Activated CD4-positive, alpha-beta T cell treated with anti-CD3 and anti-CD28 coated beads, Interleukin-2, amount 10 ng/mL, durations not matched to agents 7 days and 5 days (primary cell): ENCODE measurements around the gene KIF11. TPM values are rescaled to one million over a fixed set of nuclear protein-coding genes. Genes with fewer than 3 reads are reported as not detected.
"Not testable (repeated sequence)": the region's sequence is repeated elsewhere in the genome, so short reads cannot be mapped to it uniquely, and the experiment has no call there.

Source experiments
- CTCF ChIA-PET: fragments of 350-600 bp; sonication (Branson Sonifier 250); formaldehyde crosslinking; loops from one replicate; lab custom pipeline; 2021; ENCODE audit warnings: antibody characterized with exemption; lab: Charles Lee
- POLR2A ChIA-PET: fragments of 350-600 bp; sonication (Branson Sonifier 250); formaldehyde crosslinking; loops from one replicate; lab custom pipeline; 2021; ENCODE audit warnings: antibody characterized with exemption; lab: Charles Lee
- DNase-seq: peaks from one replicate; pipeline ENCODE4 v3.0.0-alpha.2; 2020
- H3K27ac Mint-ChIP-seq: one replicate; pipeline ENCODE4 v1.8.0; 2021; ENCODE audit warnings: mild to moderate bottlenecking, moderate library complexity, mixed read lengths
- H3K27me3 Mint-ChIP-seq: one replicate; pipeline ENCODE4 v1.8.0; 2021; ENCODE audit warnings: mixed read lengths
- H3K36me3 Mint-ChIP-seq: one replicate; pipeline ENCODE4 v1.8.0; 2021; ENCODE audit warnings: low read depth, mixed read lengths
- H3K4me1 Mint-ChIP-seq: one replicate; pipeline ENCODE4 v1.8.0; 2021; ENCODE audit warnings: mixed read lengths
- H3K4me3 Mint-ChIP-seq: one replicate; pipeline ENCODE4 v1.8.0; 2021; ENCODE audit warnings: mild to moderate bottlenecking, moderate library complexity, mixed read lengths
- H3K9me3 Mint-ChIP-seq: one replicate; pipeline ENCODE4 v1.8.0; 2021; ENCODE audit warnings: mixed read lengths
- total RNA-seq, 2 experiments: library from RNA; stranded (reverse); gene quantifications; one replicate each; pipeline ENCODE4 v1.2.3, GENCODE V29; 2021

The KIF11 gene
- total RNA-seq, 2 experiments from 2014 or later = 89.8 to 105 TPM

DNA sequence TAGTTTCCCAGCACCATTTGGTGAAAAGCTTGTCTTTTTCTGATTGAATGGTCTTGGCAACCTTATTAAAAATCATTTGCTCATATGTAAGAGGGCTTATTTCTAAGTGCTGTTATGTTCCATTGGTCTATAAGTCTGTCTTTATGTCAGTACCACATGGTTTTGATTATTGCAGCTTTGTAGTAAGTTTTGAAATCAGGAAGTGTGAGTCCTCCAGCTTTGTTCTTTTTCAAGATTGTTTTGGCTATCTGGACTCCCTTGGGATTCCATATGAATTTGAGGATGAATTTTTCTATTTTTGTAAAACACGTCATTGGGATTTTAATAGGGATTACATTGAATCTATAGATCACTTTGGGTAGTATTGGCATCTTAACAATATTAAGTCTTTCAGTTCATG, 5.4 kb downstream of the KIF11 start:
- Mint-ChIP-seq H3K4me3 (no peak overlapping the region), H3K9me3 (no peaks in the 10 kb centered on the region), H3K36me3 (peaks cover 54% of the 10 kb centered on the region), H3K27ac (peak overlapping the region; percentile 51), H3K4me1 (peaks cover 66% of the 10 kb centered on the region), H3K27me3 (no peaks in the 10 kb centered on the region)
- no peak for DNase-seq
- ChIA-PET POLR2A (no interaction called here), CTCF (interaction anchor here (1.1 kb wide), 1 partner anchor 24 kb away, joined by 4 read pairs; the partner anchor contains the start of gene IDE)

DNA sequence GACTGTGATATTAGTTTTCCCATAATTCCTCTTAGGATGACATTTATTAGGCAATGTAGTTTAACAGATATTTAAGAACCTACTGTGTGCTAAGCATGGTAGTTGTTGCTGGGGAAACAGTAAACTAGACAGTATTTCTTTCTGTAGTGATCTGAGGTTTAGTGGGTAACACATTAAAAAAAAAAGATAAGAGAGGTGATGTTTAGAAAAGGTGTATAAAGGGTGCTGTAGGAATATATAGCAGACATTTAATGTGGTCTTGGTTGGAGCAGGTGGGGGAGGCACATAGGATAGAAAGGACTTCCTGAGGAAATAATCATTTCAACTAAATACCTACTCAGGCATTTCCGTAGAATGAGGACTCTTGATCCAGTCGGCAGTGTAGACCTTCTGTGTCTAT, 11.9 kb downstream of the KIF11 start:
- ChIA-PET CTCF (no interaction called here), POLR2A (no interaction called here)
- Mint-ChIP-seq H3K36me3 (peaks cover 50% of the 10 kb centered on the region), H3K9me3 (no peaks in the 10 kb centered on the region), H3K27me3 (no peaks in the 10 kb centered on the region), H3K27ac (peak overlapping the region; percentile 63), H3K4me3 (no peak overlapping the region), H3K4me1 (peaks cover 51% of the 10 kb centered on the region)
- no peak for DNase-seq

DNA sequence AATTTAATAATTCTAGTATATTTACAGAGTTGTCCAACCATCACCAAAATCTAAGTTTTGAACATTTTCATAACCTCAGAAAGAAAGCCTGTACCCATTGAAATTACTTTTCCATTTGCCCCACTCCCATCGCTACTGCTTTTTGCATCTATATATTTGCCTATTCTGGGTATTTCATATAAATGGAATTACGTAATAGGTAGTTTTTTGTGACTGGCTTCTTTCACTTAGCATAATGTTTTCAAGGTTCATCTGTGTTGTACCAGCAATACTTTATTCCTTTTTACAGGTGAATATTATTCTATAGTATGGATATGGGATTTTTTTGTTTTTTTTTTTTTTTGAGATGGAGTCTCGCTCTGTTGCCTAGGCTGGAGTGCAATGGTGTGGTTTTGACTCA, 22.6 kb downstream of the KIF11 start:
- ChIA-PET CTCF (interaction anchor here (0.9 kb wide), 1 partner anchor 9 kb away, joined by 4 read pairs; no protein-coding TSS in a partner anchor), POLR2A (no interaction called here)
- Mint-ChIP-seq H3K4me1 (peaks cover 7% of the 10 kb centered on the region), H3K9me3 (no peaks in the 10 kb centered on the region), H3K36me3 (peaks cover 61% of the 10 kb centered on the region), H3K4me3 (no peak overlapping the region), H3K27ac (no peak overlapping the region), H3K27me3 (no peaks in the 10 kb centered on the region)
- no peak for DNase-seq

DNA sequence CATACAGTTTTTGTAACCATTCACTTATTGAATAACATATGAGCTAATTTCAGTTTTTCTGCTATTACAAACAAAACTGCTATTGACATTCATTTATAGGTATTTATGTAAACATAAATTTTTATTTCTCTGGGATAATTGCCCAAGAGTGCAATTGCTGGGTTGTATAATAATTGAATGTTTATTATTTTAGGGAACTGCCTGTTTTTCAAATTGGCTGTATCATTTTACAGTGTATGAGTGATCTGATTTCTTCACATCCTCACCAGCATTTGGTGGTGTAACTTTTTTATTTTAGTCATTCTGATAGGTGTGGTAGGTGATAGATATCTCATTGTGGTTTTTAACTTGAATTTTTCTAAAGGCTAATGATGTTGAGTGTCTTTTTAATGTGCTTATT, 26.4 kb downstream of the KIF11 start:
- Mint-ChIP-seq H3K4me1 (peaks cover 7% of the 10 kb centered on the region), H3K27me3 (no peaks in the 10 kb centered on the region), H3K27ac (no peak overlapping the region), H3K4me3 (no peak overlapping the region), H3K36me3 (peaks cover 75% of the 10 kb centered on the region), H3K9me3 (peaks cover 8% of the 10 kb centered on the region)
- ChIA-PET CTCF (interaction anchor here (0.7 kb wide), 1 partner anchor 538 kb away, joined by 3 read pairs; no protein-coding TSS in a partner anchor), POLR2A (no interaction called here)
- no peak for DNase-seq

DNA sequence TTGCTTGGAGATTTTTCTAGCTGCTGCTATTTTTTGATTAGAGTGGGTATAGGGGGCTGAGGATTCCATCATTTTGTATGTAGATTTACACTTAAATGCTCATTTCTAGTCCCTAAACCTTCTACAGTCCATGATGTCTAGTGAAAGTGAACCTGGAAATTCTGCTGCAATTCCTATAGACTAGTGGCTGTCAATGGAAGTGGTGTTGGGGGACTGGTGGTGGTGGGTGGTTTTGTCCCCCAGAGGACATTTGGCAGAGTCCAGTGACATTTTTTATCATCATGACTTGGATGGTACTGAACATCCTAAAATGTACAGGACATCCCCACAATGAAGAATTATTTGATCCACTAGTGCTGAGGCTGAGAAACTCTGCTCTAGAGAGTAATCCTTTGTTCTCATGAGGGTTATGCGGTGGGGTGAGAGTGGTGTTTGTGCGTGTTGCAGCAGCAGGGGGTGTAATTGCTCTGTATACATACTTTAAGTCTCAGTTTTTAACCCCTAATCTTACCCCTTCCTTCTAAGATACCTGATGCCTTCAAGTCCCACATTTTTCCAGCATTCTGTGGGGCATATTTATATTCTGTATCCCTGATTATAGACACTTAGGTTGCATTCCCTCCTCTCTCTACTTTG, 35.0 kb downstream of the KIF11 start:
- POLR2A ChIA-PET = no interaction called here
- Mint-ChIP-seq H3K27ac (no peak overlapping the region), H3K4me3 (no peak overlapping the region), H3K36me3 (peaks cover 69% of the 10 kb centered on the region), H3K27me3 (no peaks in the 10 kb centered on the region), H3K9me3 (peaks cover 4% of the 10 kb centered on the region), H3K4me1 (no peaks in the 10 kb centered on the region)
- CTCF ChIA-PET = no interaction called here
- no peak for DNase-seq

DNA sequence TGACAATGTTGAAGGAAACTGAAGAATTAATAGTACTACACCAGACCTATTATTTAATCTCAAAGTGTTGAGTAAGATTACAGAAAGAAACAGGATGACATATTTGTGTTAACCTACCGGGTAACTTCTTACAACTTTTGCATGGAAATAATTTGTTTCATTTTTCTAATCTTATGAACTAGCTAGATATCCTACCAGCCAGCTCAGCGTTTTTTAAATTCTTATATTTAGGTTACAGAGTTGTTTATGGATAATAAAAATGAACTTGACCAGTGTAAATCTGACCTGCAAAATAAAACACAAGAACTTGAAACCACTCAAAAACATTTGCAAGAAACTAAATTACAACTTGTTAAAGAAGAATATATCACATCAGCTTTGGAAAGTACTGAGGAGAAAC, 37.0 kb downstream of the KIF11 start:
- no peak for DNase-seq
- no peaks in the 10 kb centered on the region for H3K9me3 Mint-ChIP-seq
- H3K36me3 Mint-ChIP-seq = peaks cover 60% of the 10 kb centered on the region
- CTCF ChIA-PET = interaction anchor here (0.8 to 1.1 kb wide), 2 partner anchors 12 to 21 kb away, joined by 3 read pairs; no protein-coding TSS in a partner anchor
- no peaks in the 10 kb centered on the region for H3K27me3 Mint-ChIP-seq
- H3K27ac Mint-ChIP-seq = no peak overlapping the region
- H3K4me1 Mint-ChIP-seq = no peaks in the 10 kb centered on the region
- POLR2A ChIA-PET = no interaction called here
- no peak overlapping the region for H3K4me3 Mint-ChIP-seq

DNA sequence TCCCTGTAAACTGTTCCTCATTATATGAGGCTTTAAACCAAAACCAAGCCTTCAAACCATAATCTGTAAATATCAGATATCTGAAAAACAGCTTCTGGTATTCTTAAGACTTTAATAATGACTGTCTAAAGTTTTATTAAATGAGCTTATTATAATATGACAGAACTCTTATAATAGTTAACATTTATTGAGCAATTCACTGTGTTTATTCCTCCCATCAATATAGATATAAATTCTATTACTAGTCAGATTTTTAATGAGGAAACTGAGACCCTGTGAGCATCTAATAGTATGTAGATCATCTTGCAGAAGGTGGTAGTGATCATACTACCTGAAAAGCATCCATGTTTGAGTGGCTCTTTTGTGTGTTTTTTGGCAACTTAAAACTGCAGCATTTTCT, 45.1 kb downstream of the KIF11 start:
- Mint-ChIP-seq H3K9me3 (no peaks in the 10 kb centered on the region), H3K27me3 (no peaks in the 10 kb centered on the region), H3K36me3 (peaks cover 54% of the 10 kb centered on the region), H3K4me1 (no peaks in the 10 kb centered on the region), H3K27ac (no peak overlapping the region), H3K4me3 (no peak overlapping the region)
- no peak for DNase-seq
- POLR2A ChIA-PET = no interaction called here
- CTCF ChIA-PET = interaction anchor here (1.5 kb wide), 1 partner anchor 20 kb away, joined by 4 read pairs; no protein-coding TSS in a partner anchor

DNA sequence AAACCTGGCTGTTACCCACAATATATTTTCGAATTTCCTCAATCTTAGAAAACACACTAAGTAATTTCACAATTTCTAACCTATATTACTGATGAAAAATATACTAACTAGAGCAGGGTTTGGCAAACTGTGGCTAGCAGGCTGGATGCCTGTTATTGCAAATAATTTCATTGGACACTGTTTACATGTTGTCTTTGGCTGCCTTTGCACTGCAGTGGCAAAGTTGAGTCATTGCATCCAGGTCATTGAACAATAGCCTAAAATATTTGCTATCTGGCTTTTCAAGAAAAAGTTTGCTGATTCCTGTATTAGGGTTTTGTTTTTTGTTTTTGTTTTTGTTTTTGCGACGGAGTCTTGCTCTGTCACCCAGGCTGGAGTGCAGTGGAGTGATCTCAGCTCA, 47.2 kb downstream of the KIF11 start:
- POLR2A ChIA-PET = no interaction called here
- no peak overlapping the region for H3K4me3 Mint-ChIP-seq
- H3K9me3 Mint-ChIP-seq = no peaks in the 10 kb centered on the region
- H3K4me1 Mint-ChIP-seq = peaks cover 6% of the 10 kb centered on the region
- CTCF ChIA-PET = no interaction called here
- DNase-seq = no peak
- H3K27ac Mint-ChIP-seq = no peak overlapping the region
- peaks cover 55% of the 10 kb centered on the region for H3K36me3 Mint-ChIP-seq
- H3K27me3 Mint-ChIP-seq = no peaks in the 10 kb centered on the region

DNA sequence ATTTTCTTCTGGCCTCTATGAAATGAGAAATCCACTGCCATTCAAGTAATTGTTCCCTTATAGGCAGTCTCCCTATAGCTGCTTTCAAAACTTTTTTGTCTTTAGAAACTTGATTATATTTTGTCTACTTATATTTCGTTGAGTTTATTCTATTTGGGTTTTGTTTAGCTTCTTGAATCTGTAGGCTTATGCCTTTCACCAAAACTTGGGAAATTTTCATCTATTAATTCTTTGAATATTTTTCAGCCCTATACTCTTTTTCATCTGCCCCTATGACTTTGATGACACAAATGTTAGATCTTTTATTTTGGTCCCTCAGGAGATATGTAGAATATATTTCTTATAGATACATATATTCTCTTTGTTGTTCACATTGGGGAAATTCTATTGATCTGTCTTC, 48.6 kb downstream of the KIF11 start:
- Mint-ChIP-seq H3K9me3 (no peaks in the 10 kb centered on the region), H3K36me3 (peaks cover 57% of the 10 kb centered on the region), H3K27me3 (no peaks in the 10 kb centered on the region), H3K27ac (no peak overlapping the region), H3K4me3 (no peak overlapping the region), H3K4me1 (peaks cover 6% of the 10 kb centered on the region)
- ChIA-PET POLR2A (no interaction called here), CTCF (interaction anchor here (0.8 kb wide), 1 partner anchor 11 kb away, joined by 3 read pairs; no protein-coding TSS in a partner anchor)
- DNase-seq = no peak

DNA sequence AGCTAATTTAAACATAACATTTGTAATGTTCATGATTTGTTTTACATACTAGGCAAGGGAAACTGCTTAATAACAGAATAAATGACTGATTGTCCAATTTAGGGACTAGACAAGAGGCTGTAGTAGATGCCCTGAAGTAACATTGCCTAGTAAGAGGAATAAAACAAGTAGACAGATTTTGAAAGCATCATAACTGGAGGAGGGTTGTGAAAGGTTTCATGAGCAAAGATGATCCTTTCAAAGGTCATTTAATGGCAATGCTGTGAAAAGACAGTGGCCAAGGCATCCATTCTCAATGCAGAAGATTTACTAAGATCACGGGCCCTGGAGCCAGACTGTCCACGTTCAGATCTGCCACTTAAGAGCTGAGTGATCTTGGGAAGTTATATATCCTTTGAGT, 52.0 kb downstream of the KIF11 start:
- H3K4me3 Mint-ChIP-seq = no peak overlapping the region
- peaks cover 6% of the 10 kb centered on the region for H3K4me1 Mint-ChIP-seq
- H3K27me3 Mint-ChIP-seq = no peaks in the 10 kb centered on the region
- no peak overlapping the region for H3K27ac Mint-ChIP-seq
- H3K36me3 Mint-ChIP-seq = peaks cover 63% of the 10 kb centered on the region
- no peak for DNase-seq
- ChIA-PET CTCF (interaction anchor here (1.0 to 1.5 kb wide), 2 partner anchors 10 to 32 kb away, joined by 3 read pairs; no protein-coding TSS in a partner anchor), POLR2A (no interaction called here)
- H3K9me3 Mint-ChIP-seq = no peaks in the 10 kb centered on the region

DNA sequence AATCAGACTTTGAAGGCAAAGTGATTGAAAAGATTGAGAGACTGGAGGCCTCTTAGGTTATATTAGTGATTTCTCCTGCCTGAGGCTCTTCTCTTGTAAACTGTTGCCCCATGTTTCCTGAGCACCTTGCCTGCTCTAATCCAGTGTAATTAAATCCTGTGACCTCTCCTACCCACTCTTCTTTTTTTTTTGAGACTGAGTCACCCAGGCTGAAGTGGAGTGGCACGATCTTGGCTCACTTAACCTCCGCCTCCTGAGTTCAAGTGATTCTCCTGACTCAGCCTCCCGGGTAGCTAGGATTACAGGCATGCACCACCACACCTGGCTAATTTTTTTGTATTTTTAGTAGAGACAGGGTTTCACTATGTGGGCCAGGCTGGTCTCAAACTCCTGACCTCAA, 57.9 kb downstream of the KIF11 start:
- H3K9me3 Mint-ChIP-seq, DNase-seq, POLR2A ChIA-PET, CTCF ChIA-PET, H3K4me3 Mint-ChIP-seq, H3K27me3 Mint-ChIP-seq, H3K27ac Mint-ChIP-seq, H3K4me1 Mint-ChIP-seq: not testable (repeated sequence)
- H3K36me3 Mint-ChIP-seq = peaks cover 69% of the 10 kb centered on the region

DNA sequence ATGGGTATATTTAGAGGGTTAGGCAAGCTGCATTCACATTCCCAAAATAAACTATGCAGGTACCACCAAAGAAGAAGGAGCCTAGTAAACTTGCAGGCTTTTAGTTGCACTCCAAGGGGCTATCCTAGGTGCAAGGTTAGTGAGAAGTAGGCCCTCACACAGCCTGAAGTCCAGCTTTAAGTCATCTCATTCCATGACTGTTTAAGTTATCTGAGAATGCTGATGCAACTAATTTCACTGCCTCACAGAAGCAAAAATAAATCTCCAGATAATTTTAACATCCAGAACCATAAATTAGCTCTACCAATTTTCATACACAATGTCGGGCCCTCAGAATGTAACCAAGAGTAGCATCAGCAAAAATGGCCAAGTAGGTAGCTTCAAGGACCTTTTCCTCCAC, 62.5 kb downstream of the KIF11 start:
- Mint-ChIP-seq H3K27ac (no peak overlapping the region), H3K4me3 (no peak overlapping the region), H3K36me3 (peaks cover 40% of the 10 kb centered on the region), H3K9me3 (no peaks in the 10 kb centered on the region), H3K4me1 (no peaks in the 10 kb centered on the region), H3K27me3 (no peaks in the 10 kb centered on the region)
- DNase-seq = no peak
- CTCF ChIA-PET = interaction anchor here (1.1 kb wide), 1 partner anchor 11 kb away, joined by 3 read pairs; no protein-coding TSS in a partner anchor
- POLR2A ChIA-PET = no interaction called here

DNA sequence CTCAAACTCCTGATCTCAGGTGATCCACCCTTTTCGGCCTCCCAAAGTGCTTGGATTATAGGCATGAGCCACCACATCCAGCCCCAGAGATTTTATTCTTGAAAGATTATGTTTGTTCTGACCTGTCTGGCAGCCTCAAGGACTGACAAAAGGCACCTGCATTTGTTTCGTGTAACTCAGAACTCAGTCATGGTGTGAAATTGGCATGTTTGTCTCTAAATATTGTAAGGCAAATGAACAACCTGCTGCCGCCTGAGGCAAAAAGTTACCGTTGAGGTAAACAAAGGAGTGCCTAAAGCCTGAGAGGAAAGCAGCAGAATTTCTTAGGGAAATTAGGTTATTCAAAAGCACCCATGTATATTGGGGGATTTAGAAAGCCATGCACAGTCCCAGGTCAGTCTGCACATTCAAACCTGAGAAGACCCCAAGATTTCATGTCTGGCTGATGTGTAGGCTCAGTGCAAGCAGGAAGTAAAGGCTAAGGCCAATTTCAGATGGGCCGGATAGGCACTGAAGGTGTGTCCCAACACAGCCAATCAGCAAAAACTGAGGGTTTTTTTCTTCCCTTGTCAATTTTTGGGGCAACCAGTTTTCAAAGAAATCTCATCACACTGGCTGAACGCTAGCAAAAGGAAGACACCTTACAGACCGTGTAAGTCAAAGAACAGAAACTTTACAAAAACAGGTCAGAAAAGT, 63.5 kb downstream of the KIF11 start:
- Mint-ChIP-seq H3K27ac (no peak overlapping the region), H3K27me3 (no peaks in the 10 kb centered on the region), H3K36me3 (peaks cover 35% of the 10 kb centered on the region), H3K9me3 (peaks cover under 1% of the 10 kb centered on the region), H3K4me3 (no peak overlapping the region), H3K4me1 (no peaks in the 10 kb centered on the region)
- DNase-seq = no peak
- ChIA-PET CTCF (interaction anchor here (1.1 kb wide), 1 partner anchor 10 kb away, joined by 3 read pairs; no protein-coding TSS in a partner anchor), POLR2A (no interaction called here)
